GM19372 (cell line): Measurements from ENCODE around the gene GPC2.

Experiments
- ATAC-seq: cut with Tn5 transposase; IDR thresholded peaks from one replicate; pipeline ENCODE4 v1.9.1; 2021; ENCODE audit warnings: mild to moderate bottlenecking, low read depth, moderate library complexity; ENCODE audit not compliant: unreplicated experiment

Gene GPC2

GRCh38 chr7:100126239-100126930, 50.8 kb downstream of the GPC2 start:
- no peak for ATAC-seq

GRCh38 chr7:100124301-100125230, 52.6 kb downstream of the GPC2 start:
- ATAC-seq = no peak

- no peak for ATAC-seq
Observed at GRCh38 chr7:100122568-100122967, 54.6 kb downstream of the GPC2 start.

GRCh38 chr7:100122067-100122466, 55.1 kb downstream of the GPC2 start:
- no peak for ATAC-seq

- no peak for ATAC-seq
Observed at GRCh38 chr7:100120733-100121036, 56.5 kb downstream of the GPC2 start.

- ATAC-seq = peak; percentile 8
Observed at GRCh38 chr7:100119970-100120732, 57.0 kb downstream of the GPC2 start.
